Transverse colon (tissue), 4 donors: ENCODE data around the gene RNASE9. TPM values are rescaled to one million over a fixed set of nuclear protein-coding genes. Genes with fewer than 3 reads are reported as not detected.
"Not testable (repeated sequence)": the region's sequence is repeated elsewhere in the genome, so short reads cannot be mapped to it uniquely, and the experiment has no call there.

Source experiments
- DNase-seq: peaks from one replicate; pipeline ENCODE4 v3.0.0-alpha.2; 2019
- H3K27ac ChIP-seq, 4 donors: fragments of 200-600 bp; sonication (generic); 2 replicates each; pipeline ENCODE4 v1.5.1; 2016 to 2018; ENCODE audit warnings: inconsistent platforms in 4 of 4
- H3K27me3 ChIP-seq: fragments of 200-600 bp; sonication (generic); 2 replicates; pipeline ENCODE4 v1.5.1; 2017; ENCODE audit warnings: inconsistent platforms
- H3K36me3 ChIP-seq, 4 donors: fragments of 200-600 bp; sonication (generic); 2 replicates each; pipeline ENCODE4 v1.5.1; 2017 to 2019; ENCODE audit warnings: inconsistent platforms in 4 of 4
- H3K4me1 ChIP-seq, 4 donors: fragments of 200-600 bp; sonication (generic); 2 replicates each; pipeline ENCODE4 v1.5.1; 2017 to 2020; ENCODE audit warnings: inconsistent platforms in 4 of 4
- H3K4me3 ChIP-seq, 4 donors: fragments of 200-600 bp; sonication (generic); 1 replicate in 1 of 4; 2 replicates in 3 of 4; pipeline versions ENCODE4 v1.5.1 to v1.6.1; 2017 to 2019; ENCODE audit warnings: inconsistent platforms in 4 of 4
- H3K9me3 ChIP-seq, 2 donors: fragments of 200-600 bp; sonication (generic); 2 replicates each; pipeline ENCODE4 v1.5.1; 2017 to 2019; ENCODE audit warnings: inconsistent platforms in 2 of 2
- EP300 ChIP-seq: sonication (generic); formaldehyde crosslinking; IDR thresholded peaks from one replicate; pipeline ENCODE4 v1.6.1; 2017; ENCODE audit warnings: antibody characterized with exemption, low read depth
- POLR2A ChIP-seq: fragments of 450-650 bp; IDR thresholded peaks from one replicate; pipeline ENCODE4 v1.6.1; 2016; ENCODE audit warnings: antibody characterized with exemption, mild to moderate bottlenecking, moderate library complexity
- POLR2AphosphoS5 ChIP-seq, 3 donors: sonication (generic); formaldehyde crosslinking; IDR thresholded peaks; one replicate each; pipeline ENCODE4 v1.6.1; 2016; ENCODE audit warnings: antibody characterized with exemption in 3 of 3
- WGBS, 2 donors: methylation state at CpG; one replicate each; pipeline ENCODE4 v1.1.5; 2018; ENCODE audit warnings: low coverage in 1 of 2; 5-methylcytosine and 5-hydroxymethylcytosine counted together
- in situ Hi-C, 4 donors: fragments of 200-750 bp; cut with MboI; loops; one replicate each; pipeline versions ENCODE4 v1.15.0 to v1.15.1; 2017; ENCODE audit warnings: low sequenced_read_pairs in 3 of 4, low pct_ligation_motif_present in 1 of 4, low pct_unique_long_range_greater_than_20kb in 1 of 4
- intact Hi-C: fragments of 100-400 bp; cut with DNase I; formaldehyde crosslinking; loops from one replicate; pipeline ENCODE4 v1.15.1; 2023; ENCODE audit warnings: low total_unique reads
- total RNA-seq, 4 donors: library from RNA; depleted of rRNA; stranded (reverse); fragments of >200 nt; gene quantifications; one replicate each; pipeline ENCODE4 v1.1.0, GENCODE V29; 2016
- TF ChIP-seq, protein P1 (sequence below), 5 experiments: fragments of 200-600 bp in 3 of 5; fragments of 450-650 bp in 2 of 5; sonication (generic) in 3 of 5; IDR thresholded peaks; 1 replicate in 2 of 5; 2 replicates in 3 of 5; pipeline ENCODE4 v1.5.1; 2016 to 2017; ENCODE audit warnings: antibody characterized with exemption in 5 of 5, inconsistent platforms in 3 of 5, mild to moderate bottlenecking in 2 of 5, moderate library complexity in 1 of 5

Gene RNASE9
- total RNA-seq, 4 donors from 2014 or later: not detected

DNA sequence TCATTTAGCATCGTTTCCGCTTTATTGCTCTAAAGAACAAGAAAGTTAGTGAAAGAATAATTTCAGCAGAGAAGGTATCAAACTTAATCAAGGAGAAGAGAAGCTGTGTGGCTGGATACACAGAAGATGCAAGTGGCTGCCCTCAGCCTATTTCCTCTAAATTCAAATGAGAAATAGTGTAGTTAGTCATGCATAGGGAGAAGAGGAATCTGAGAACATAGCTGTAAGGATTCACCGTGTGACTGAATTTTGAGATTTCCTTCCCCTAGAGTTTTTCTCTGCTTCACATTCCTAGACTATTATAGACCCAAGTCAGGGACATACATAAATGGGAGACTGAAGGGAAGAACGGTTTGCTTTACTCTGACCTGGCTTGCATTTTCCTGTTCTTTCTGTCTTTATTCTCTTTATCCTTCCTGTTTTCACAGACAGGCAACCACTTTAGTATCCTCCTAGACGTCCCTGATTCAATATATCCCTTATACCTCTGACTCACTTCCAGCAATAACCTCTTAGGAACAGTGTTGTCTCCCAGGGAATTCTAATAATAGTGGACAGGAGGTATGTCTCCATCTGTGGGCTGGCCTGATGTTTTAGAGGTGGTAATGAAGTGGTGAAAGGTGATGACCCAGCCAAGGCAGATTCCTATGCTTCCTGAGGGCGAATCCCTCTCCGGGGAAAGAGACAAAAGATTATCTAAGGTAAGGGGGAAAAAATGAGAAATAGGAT lies 48.5 kb downstream of the RNASE9 start:
- Histone ChIP-seq H3K27me3 (no peaks in the 10 kb centered on the region), H3K4me3 (no peak overlapping the region), H3K36me3 (no peaks in the 10 kb centered on the region), H3K4me1 (no peaks in the 10 kb centered on the region), H3K27ac (no peak overlapping the region), H3K9me3 (no peaks in the 10 kb centered on the region)
- intact Hi-C loops: loop anchor here (10.0 kb wide), 1 partner anchor 182 kb away; no protein-coding TSS in a partner anchor
- 68 to 76% methylated on average over 6 to 7 of the region's 7 CpGs for WGBS, 2 donors
- no peak for TF ChIP-seq POLR2A
- no peak for TF ChIP-seq POLR2AphosphoS5 (IDR thresholded peaks at IDR 0.05)
- TF ChIP-seq, protein P1, sequence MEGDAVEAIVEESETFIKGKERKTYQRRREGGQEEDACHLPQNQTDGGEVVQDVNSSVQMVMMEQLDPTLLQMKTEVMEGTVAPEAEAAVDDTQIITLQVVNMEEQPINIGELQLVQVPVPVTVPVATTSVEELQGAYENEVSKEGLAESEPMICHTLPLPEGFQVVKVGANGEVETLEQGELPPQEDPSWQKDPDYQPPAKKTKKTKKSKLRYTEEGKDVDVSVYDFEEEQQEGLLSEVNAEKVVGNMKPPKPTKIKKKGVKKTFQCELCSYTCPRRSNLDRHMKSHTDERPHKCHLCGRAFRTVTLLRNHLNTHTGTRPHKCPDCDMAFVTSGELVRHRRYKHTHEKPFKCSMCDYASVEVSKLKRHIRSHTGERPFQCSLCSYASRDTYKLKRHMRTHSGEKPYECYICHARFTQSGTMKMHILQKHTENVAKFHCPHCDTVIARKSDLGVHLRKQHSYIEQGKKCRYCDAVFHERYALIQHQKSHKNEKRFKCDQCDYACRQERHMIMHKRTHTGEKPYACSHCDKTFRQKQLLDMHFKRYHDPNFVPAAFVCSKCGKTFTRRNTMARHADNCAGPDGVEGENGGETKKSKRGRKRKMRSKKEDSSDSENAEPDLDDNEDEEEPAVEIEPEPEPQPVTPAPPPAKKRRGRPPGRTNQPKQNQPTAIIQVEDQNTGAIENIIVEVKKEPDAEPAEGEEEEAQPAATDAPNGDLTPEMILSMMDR (IDR thresholded peaks at IDR 0.05): no peak
- DNase-seq: no peak
- in situ Hi-C loops: no loop called here

DNA sequence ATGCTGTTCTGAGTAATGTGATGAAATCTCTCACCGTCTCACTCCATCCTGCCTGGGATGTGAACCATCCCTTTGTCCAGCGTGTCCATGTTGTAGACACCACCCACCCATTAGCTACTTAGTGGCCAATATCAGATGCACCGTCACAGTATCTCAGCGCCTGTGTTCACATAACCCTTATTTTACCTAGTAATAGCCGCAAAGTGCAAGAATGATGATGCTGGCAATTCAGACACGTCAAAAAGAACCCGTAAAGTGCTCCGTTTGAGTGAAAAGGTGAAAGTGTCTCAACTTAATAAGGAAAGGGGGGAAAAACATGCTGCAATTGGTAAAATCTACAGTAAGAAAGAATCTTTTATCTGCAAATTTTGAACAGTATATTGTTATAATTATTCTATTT lies 52.5 kb downstream of the RNASE9 start:
- Histone ChIP-seq H3K27ac (no peak overlapping the region), H3K4me1 (no peaks in the 10 kb centered on the region), H3K36me3 (no peaks in the 10 kb centered on the region), H3K4me3 (no peak overlapping the region), H3K9me3 (no peaks in the 10 kb centered on the region), H3K27me3 (no peaks in the 10 kb centered on the region)
- TF ChIP-seq, protein P1 (IDR thresholded peaks at IDR 0.05): no peak
- TF ChIP-seq POLR2A: no peak
- TF ChIP-seq EP300: no peak
- no peak for TF ChIP-seq POLR2AphosphoS5 (IDR thresholded peaks at IDR 0.05)
- in situ Hi-C loops: no loop called here
- 79 to 80% methylated on average over 8 of the region's 8 CpGs for WGBS, 2 donors
- intact Hi-C loops: no loop called here
- DNase-seq: no peak

DNA sequence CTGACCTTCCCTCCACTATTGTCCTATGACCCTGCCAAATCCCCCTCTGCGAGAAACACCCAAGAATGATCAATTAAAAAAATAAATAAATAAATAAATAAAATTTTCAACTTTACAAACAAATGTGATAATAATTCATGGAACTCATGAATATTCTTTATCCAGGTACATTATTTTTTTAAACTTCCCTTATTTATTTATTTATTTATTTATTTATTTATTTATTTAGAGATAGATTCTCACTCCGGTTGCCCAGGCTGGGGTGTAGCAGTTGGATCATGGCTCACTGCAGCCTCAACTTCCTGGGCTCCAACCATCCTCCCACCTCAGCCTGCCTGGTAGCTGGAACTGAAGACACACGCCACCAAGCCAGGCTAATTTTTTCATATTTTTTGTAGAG lies 53.3 kb downstream of the RNASE9 start:
- H3K27me3 ChIP-seq, H3K4me3 ChIP-seq, in situ Hi-C loops, DNase-seq, H3K4me1 ChIP-seq, H3K27ac ChIP-seq, H3K9me3 ChIP-seq, H3K36me3 ChIP-seq, intact Hi-C loops: not testable (repeated sequence)
- WGBS, 2 donors: 84 to 92% methylated on average over 2 to 3 of the region's 3 CpGs

DNA sequence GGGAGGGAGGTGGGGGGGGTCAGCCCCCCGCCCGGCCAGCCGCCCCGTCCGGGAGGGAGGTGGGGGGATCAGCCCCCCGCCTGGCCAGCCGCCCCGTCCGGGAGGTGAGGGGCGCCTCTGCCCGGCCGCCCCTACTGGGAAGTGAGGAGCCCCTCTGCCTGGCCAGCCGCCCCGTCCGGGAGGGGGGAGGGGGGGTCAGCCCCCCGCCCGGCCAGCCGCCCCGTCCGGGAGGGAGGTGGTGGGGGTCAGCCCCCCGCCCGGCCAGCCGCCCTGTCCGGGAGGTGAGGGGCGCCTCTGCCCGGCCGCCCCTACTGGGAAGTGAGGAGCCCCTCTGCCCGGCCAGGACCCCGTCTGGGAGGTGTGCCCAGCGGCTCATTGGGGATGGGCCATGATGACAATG lies 54.1 kb downstream of the RNASE9 start:
- H3K9me3 ChIP-seq, H3K27ac ChIP-seq, H3K27me3 ChIP-seq, DNase-seq, in situ Hi-C loops, H3K36me3 ChIP-seq, H3K4me3 ChIP-seq, intact Hi-C loops, H3K4me1 ChIP-seq: not testable (repeated sequence)
- no CpG with 5 or more reads among the region's 30 CpGs for WGBS, 2 donors

DNA sequence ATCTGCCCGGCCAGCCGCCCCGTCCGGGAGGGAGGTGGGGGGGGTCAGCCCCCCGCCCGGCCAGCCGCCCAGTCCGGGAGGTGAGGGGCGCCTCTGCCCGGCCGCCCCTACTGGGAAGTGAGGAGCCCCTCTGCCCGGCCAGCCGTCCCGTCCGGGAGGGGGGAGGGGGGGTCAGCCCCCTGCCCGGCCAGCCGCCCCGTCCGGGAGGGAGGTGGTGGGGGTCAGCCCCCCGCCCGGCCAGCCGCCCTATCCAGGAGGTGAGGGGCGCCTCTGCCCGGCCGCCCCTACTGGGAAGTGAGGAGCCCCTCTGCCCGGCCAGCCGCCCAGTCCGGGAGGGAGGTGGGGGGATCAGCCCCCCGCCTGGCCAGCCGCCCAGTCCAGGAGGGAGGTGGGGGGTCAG lies 54.6 kb downstream of the RNASE9 start:
- H3K27ac ChIP-seq, intact Hi-C loops, H3K9me3 ChIP-seq, H3K4me3 ChIP-seq, H3K4me1 ChIP-seq, in situ Hi-C loops, H3K27me3 ChIP-seq, H3K36me3 ChIP-seq, DNase-seq: not testable (repeated sequence)
- no CpG with 5 or more reads among the region's 30 CpGs for WGBS, 2 donors

Other genes starting within 250 kb of the RNASE9 start
- gene CCNB1IP1, start 227.8 kb downstream of the RNASE9 start, total RNA-seq: 10 to 100 TPM; 11.9 to 38.3 (median 23.9) TPM
- 10 to 100 TPM in 2 of 4 donors, 1 to 10 TPM in 2; 4.4 to 96.5 (median 9.1) TPM for gene PARP2, start 217.4 kb downstream of the RNASE9 start, total RNA-seq
- gene TEP1, start 147.5 kb downstream of the RNASE9 start, total RNA-seq: 100 to 1,000 TPM in 1 of 4 donors, 10 to 100 TPM in 3; 72.2 to 216 (median 79.9) TPM
- gene KLHL33, start 124.9 kb downstream of the RNASE9 start, total RNA-seq: under 1 TPM in 2 of 4 donors, not detected in 2; 0.16 to 0.27 TPM
- 100 to 1,000 TPM in 1 of 4 donors, 10 to 100 TPM in 3; 26.7 to 146 (median 64.7) TPM for gene OSGEP, start 106.2 kb downstream of the RNASE9 start, total RNA-seq
- gene APEX1, start 105.8 kb downstream of the RNASE9 start, total RNA-seq: 100 to 1,000 TPM; 108 to 120 (median 111) TPM
- 10 to 100 TPM; 18.7 to 49.4 (median 31.1) TPM for gene PIP4P1, start 99.6 kb downstream of the RNASE9 start, total RNA-seq
- gene PNP, start 91.6 kb downstream of the RNASE9 start, total RNA-seq: 10 to 100 TPM; 18.9 to 62.1 (median 32.7) TPM
- not detected for gene RNASE10, start 55.5 kb downstream of the RNASE9 start, total RNA-seq
- not detected for gene RNASE11, start 27.0 kb upstream of the RNASE9 start, total RNA-seq
- not detected for gene RNASE12, start 30.3 kb upstream of the RNASE9 start, total RNA-seq
- gene OR6S1, start 80.6 kb upstream of the RNASE9 start, total RNA-seq: not detected
- gene RNASE4, start 123.5 kb upstream of the RNASE9 start, total RNA-seq: 10 to 100 TPM; 24.7 to 78.9 (median 76.5) TPM
- gene ANG, start 127.7 kb upstream of the RNASE9 start, total RNA-seq: 10 to 100 TPM; 10.5 to 37.1 (median 25.7) TPM
- not detected for gene EDDM3A, start 184.8 kb upstream of the RNASE9 start, total RNA-seq
- not detected for gene EDDM3B, start 207.4 kb upstream of the RNASE9 start, total RNA-seq
- 10 to 100 TPM in 2 of 4 donors, 1 to 10 TPM in 1, not detected in 1; 7.6 to 27.7 (median 17.0) TPM for gene RNASE6, start 220.2 kb upstream of the RNASE9 start, total RNA-seq
- 100 to 1,000 TPM in 3 of 4 donors, 10 to 100 TPM in 1; 96.7 to 296 (median 177) TPM for gene RNASE1, start 241.8 kb upstream of the RNASE9 start, total RNA-seq